Measurements from ENCODE around the gene ADAMTS2. TPM values are rescaled to one million over a fixed set of nuclear protein-coding genes. Genes with fewer than 3 reads are reported as not detected.

Gene ADAMTS2
- total RNA-seq, 1 donor from 2014 or later = 25.3 TPM

- intact Hi-C loops (cut with DNase I) = no loop called here
- no peak for DNase-seq (ENCODE audit: low spot score)
- no peak for ATAC-seq
Measured at GRCh38 chr5:179304871-179305270, 40.4 kb downstream of the ADAMTS2 start.

- intact Hi-C loops (cut with DNase I) = no loop called here
- DNase-seq (ENCODE audit: low spot score) (no peak), ATAC-seq (peak; percentile 61)
Measured at GRCh38 chr5:179304466-179304865, 40.8 kb downstream of the ADAMTS2 start.

GRCh38 chr5:179303451-179304200 lies 41.6 kb downstream of the ADAMTS2 start:
- DNase-seq (ENCODE audit: low spot score) (peak; percentile 26), ATAC-seq (no peak)
- intact Hi-C loops (cut with DNase I) = no loop called here

GRCh38 chr5:179302499-179303185 lies 42.6 kb downstream of the ADAMTS2 start:
- intact Hi-C loops (cut with DNase I) = no loop called here
- DNase-seq (ENCODE audit: low spot score) (peak; percentile 49), ATAC-seq (no peak)

- intact Hi-C loops (cut with DNase I) = no loop called here
- DNase-seq (ENCODE audit: low spot score) (peak; percentile 54), ATAC-seq (peak; percentile 54)
Measured at GRCh38 chr5:179301796-179302195, 43.5 kb downstream of the ADAMTS2 start.

GRCh38 chr5:179301376-179301775 lies 43.9 kb downstream of the ADAMTS2 start:
- DNase-seq (ENCODE audit: low spot score) (no peak), ATAC-seq (peak; percentile 11)
- intact Hi-C loops (cut with DNase I) = no loop called here

- DNase-seq (ENCODE audit: low spot score) = peak; percentile 63
- intact Hi-C loops (cut with DNase I) = no loop called here
- ATAC-seq = peak; percentile 90
Measured at GRCh38 chr5:179300581-179301180, 44.6 kb downstream of the ADAMTS2 start.

- DNase-seq (ENCODE audit: low spot score) (no peak), ATAC-seq (no peak)
- intact Hi-C loops (cut with DNase I) = no loop called here
Measured at GRCh38 chr5:179298181-179298993, 46.9 kb downstream of the ADAMTS2 start.

GRCh38 chr5:179297486-179298180 lies 47.6 kb downstream of the ADAMTS2 start:
- ATAC-seq (no peak), DNase-seq (ENCODE audit: low spot score) (peak; percentile 48)
- intact Hi-C loops (cut with DNase I) = no loop called here

- no peak for ATAC-seq
- peak; percentile 21 for DNase-seq (ENCODE audit: low spot score)
- intact Hi-C loops (cut with DNase I) = no loop called here
Measured at GRCh38 chr5:179297026-179297425, 48.2 kb downstream of the ADAMTS2 start.

- intact Hi-C loops (cut with DNase I) = no loop called here
- DNase-seq (ENCODE audit: low spot score) (peak; percentile 47), ATAC-seq (no peak)
Measured at GRCh38 chr5:179296150-179296821, 49.0 kb downstream of the ADAMTS2 start.

GRCh38 chr5:179295778-179296149 lies 49.5 kb downstream of the ADAMTS2 start:
- no peak for DNase-seq (ENCODE audit: low spot score)
- intact Hi-C loops (cut with DNase I) = no loop called here
- ATAC-seq = no peak

GRCh38 chr5:179294891-179295777 lies 50.1 kb downstream of the ADAMTS2 start:
- DNase-seq (ENCODE audit: low spot score) (peak; percentile 47), ATAC-seq (peak; percentile 36)
- intact Hi-C loops (cut with DNase I) = no loop called here

- peak; percentile 48 for DNase-seq (ENCODE audit: low spot score)
Measured at GRCh38 chr5:179294131-179294780, 51.0 kb downstream of the ADAMTS2 start.

GRCh38 chr5:179292681-179293635 lies 52.3 kb downstream of the ADAMTS2 start:
- intact Hi-C loops (cut with DNase I) = no loop called here
- DNase-seq (ENCODE audit: low spot score) (peak; percentile 39), ATAC-seq (peak; percentile 51)

More at GRCh38 chr5:179294131-179294780, 51.0 kb downstream of the ADAMTS2 start:
- intact Hi-C loops (cut with DNase I) = no loop called here
- ATAC-seq = peak; percentile 29

GRCh38 chr5:179292202-179292601 lies 53.1 kb downstream of the ADAMTS2 start:
- DNase-seq (ENCODE audit: low spot score) (peak; percentile 19), ATAC-seq (no peak)
- intact Hi-C loops (cut with DNase I) = no loop called here

All from sciatic nerve (tissue), 2 donors.